K562 (cell line): ENCODE measurements around the gene AANAT. TPM values are rescaled to one million over a fixed set of nuclear protein-coding genes. Genes with fewer than 3 reads are reported as not detected.

ENCODE experiments used
- BRCA1 ChIP-seq, 2 experiments: fragments of 450-650 bp in 1 of 2; sonication (generic) in 1 of 2; formaldehyde crosslinking in 1 of 2; IDR thresholded peaks; 2 replicates each; pipeline versions ENCODE4 v1.5.0 to v1.6.1; 2017 to 2020; ENCODE audit warnings: mild to moderate bottlenecking in 1 of 2, missing genetic modification reagents in 1 of 2
- CBFA2T3 ChIP-seq: fragments of 450-650 bp; IDR thresholded peaks from 2 replicates; pipeline ENCODE4 v1.6.1; 2017
- CBX1 ChIP-seq: sonication (generic); IDR thresholded peaks from 2 replicates; pipeline ENCODE4 v1.6.1; 2016; ENCODE audit warnings: antibody characterized with exemption, low read depth, mild to moderate bottlenecking
- E4F1 ChIP-seq: fragments of 250-450 bp; sonication (Bioruptor Pico); IDR thresholded peaks from 2 replicates; pipeline ENCODE4 v1.5.0; 2021; ENCODE audit warnings: mild to moderate bottlenecking, borderline replicate concordance
- PML ChIP-seq: IDR thresholded peaks from 2 replicates; pipeline ENCODE4 v1.6.1; 2012; ENCODE audit warnings: low read length, inconsistent platforms
- SMAD4 ChIP-seq: fragments of 250-450 bp; sonication (Bioruptor Pico); conservative IDR thresholded peaks from 2 replicates; pipeline ENCODE4 v1.8.0; 2021; ENCODE audit warnings: inconsistent platforms, mild to moderate bottlenecking, moderate library complexity
- TAL1 ChIP-seq: fragments of 450-650 bp; IDR thresholded peaks from 2 replicates; pipeline ENCODE4 v1.6.1; 2016; ENCODE audit warnings: mild to moderate bottlenecking
- TCF3 ChIP-seq: sonication (generic); formaldehyde crosslinking; IDR thresholded peaks from 2 replicates; pipeline ENCODE4 v1.4.0; 2020; ENCODE audit warnings: mild to moderate bottlenecking, missing genetic modification reagents
- ZNF384 ChIP-seq: IDR thresholded peaks from 2 replicates; pipeline ENCODE4 v1.6.1; 2012; ENCODE audit warnings: low read depth, low read length, improper control_type of control experiment
- polyA plus RNA-seq, 8 experiments: library from polyadenylated mRNA; depleted of rRNA in 4 of 8; stranded (reverse) in 5 of 8; unstranded in 3 of 8; fragments of >200 nt; fragmentation: Nextera tagmentation in 2 of 8; fragmentation: Illumina TruSeq in 1 of 8; extraction: Ambion mirVana in 2 of 8; extraction: Trizol in 1 of 8; gene quantifications; 2 replicates each; pipeline versions ENCODE4 v1.2.1 to v1.2.3, GENCODE V29; 2011 to 2014; ENCODE audit warnings: inconsistent platforms in 1 of 8, missing spikeins in 1 of 8
- total RNA-seq, 7 experiments: library from RNA; depleted of rRNA in 6 of 7; stranded (reverse); fragments of >200 nt in 6 of 7; fragmentation: Illumina TruSeq in 2 of 7; extraction: Trizol in 2 of 7; gene quantifications; 2 replicates each; pipeline versions ENCODE4 v1.2.1 to v1.2.3, GENCODE V29; 2011 to 2021; ENCODE audit warnings: low replicate concordance in 1 of 7

Gene AANAT
- total and polyA plus RNA-seq, 9 of the 15 experiments (the other 6 are each of a cell fraction or from before 2014, with no cell fraction given), result not detected

GRCh38 chr17:76504117-76504516, 36.7 kb downstream of the AANAT start (continued):
- no peak for TF ChIP-seq BRCA1 (IDR thresholded peaks at IDR 0.05)
- TF ChIP-seq BRCA1 (CRISPR knock-in tag; IDR thresholded peaks at IDR 0.05), result no peak
- no peak for TF ChIP-seq CBX1
- TF ChIP-seq TAL1, result 0 out of 2 replicates have a peak, but pooled peaks have one; percentile 7
- 0 out of 2 replicates have a peak, but pooled peaks have one; percentile 28 for TF ChIP-seq TCF3 (CRISPR knock-in tag)
- no peak for TF ChIP-seq E4F1 (CRISPR knock-in tag)
- no peak for TF ChIP-seq PML
- TF ChIP-seq ZNF384, result 0 out of 2 replicates have a peak, but pooled peaks have one; percentile 22
- TF ChIP-seq SMAD4 (CRISPR knock-in tag), result 0 out of 2 replicates have a peak, but pooled peaks have one; percentile 36
- TF ChIP-seq CBFA2T3, result peak; percentile 24; the same call in 1 of the 2 replicates
- TF ChIP-seq, all 486 proteins: peak for 11
